HepG2 (cell line): ENCODE results near the gene CNTFR. TPM values are rescaled to one million over a fixed set of nuclear protein-coding genes. Genes with fewer than 3 reads are reported as not detected.

Experiments used
- BHLHE40 ChIP-seq: IDR thresholded peaks from 2 replicates; pipeline ENCODE4 v1.6.1; 2011; ENCODE audit warnings: low read length, improper control_type of control experiment
- CREB1 ChIP-seq, 2 experiments: fragments of 450-650 bp in 1 of 2; IDR thresholded peaks; 2 replicates each; pipeline ENCODE4 v1.6.1; 2016 to 2017; ENCODE audit warnings: control low read depth in 1 of 2, mild to moderate bottlenecking in 1 of 2, missing compliant biosample characterization in 1 of 2, missing genetic modification characterization in 1 of 2
- CTCF ChIP-seq: sonication (generic); formaldehyde crosslinking; IDR thresholded peaks from 2 replicates; pipeline ENCODE4 v1.5.0; 2020; ENCODE audit warnings: mild to moderate bottlenecking, missing genetic modification reagents, moderate library complexity
- GLI4 ChIP-seq: sonication (generic); formaldehyde crosslinking; IDR thresholded peaks from 2 replicates; pipeline ENCODE4 v1.5.1; 2020; ENCODE audit warnings: missing genetic modification reagents, mild to moderate bottlenecking, moderate library complexity, borderline replicate concordance
- HMGXB4 ChIP-seq, 2 experiments: sonication (generic) in 1 of 2; formaldehyde crosslinking in 1 of 2; IDR thresholded peaks; 2 replicates each; pipeline versions ENCODE4 v1.4.0 to v1.6.1; 2018 to 2020; ENCODE audit warnings: missing genetic modification reagents in 2 of 2, borderline replicate concordance in 1 of 2, low read depth in 1 of 2, mild to moderate bottlenecking in 1 of 2, missing biosample characterization in 1 of 2
- MIER2 ChIP-seq: IDR thresholded peaks from 2 replicates; pipeline ENCODE4 v1.6.1; 2016; ENCODE audit warnings: missing biosample characterization, missing genetic modification reagents
- NR2C2 ChIP-seq: sonication (generic); formaldehyde crosslinking; IDR thresholded peaks from 2 replicates; pipeline ENCODE4 v1.4.0; 2020; ENCODE audit warnings: missing genetic modification reagents, mild to moderate bottlenecking, moderate library complexity, borderline replicate concordance
- PBX3 ChIP-seq: sonication (generic); formaldehyde crosslinking; IDR thresholded peaks from 2 replicates; pipeline ENCODE4 v1.8.1; 2023; ENCODE audit warnings: missing genetic modification reagents, inconsistent platforms, borderline replicate concordance
- PHF8 ChIP-seq: sonication (generic); formaldehyde crosslinking; IDR thresholded peaks from 2 replicates; pipeline ENCODE4 v1.5.0; 2020; ENCODE audit warnings: missing genetic modification reagents
- SP5 ChIP-seq: IDR thresholded peaks from 2 replicates; pipeline ENCODE4 v1.6.1; 2016; ENCODE audit warnings: low read depth, borderline replicate concordance
- USF2 ChIP-seq, 2 experiments: sonication (generic) in 1 of 2; formaldehyde crosslinking in 1 of 2; IDR thresholded peaks; 2 replicates each; pipeline versions ENCODE4 v1.5.1 to v1.6.1; 2011 to 2020; ENCODE audit warnings: borderline replicate concordance in 1 of 2, low read depth in 1 of 2, low read length in 1 of 2, mild to moderate bottlenecking in 1 of 2, missing genetic modification reagents in 1 of 2, moderate library complexity in 1 of 2
- ZBTB38 ChIP-seq: sonication (generic); formaldehyde crosslinking; IDR thresholded peaks from 2 replicates; pipeline ENCODE4 v1.5.1; 2020; ENCODE audit warnings: mild to moderate bottlenecking, missing genetic modification reagents
- ZFP37 ChIP-seq: sonication (generic); formaldehyde crosslinking; IDR thresholded peaks from 2 replicates; pipeline ENCODE4 v1.4.0; 2020; ENCODE audit warnings: missing genetic modification reagents, borderline replicate concordance
- ZNF10 ChIP-seq: sonication (generic); formaldehyde crosslinking; IDR thresholded peaks from 2 replicates; pipeline ENCODE4 v1.4.0; 2020; ENCODE audit warnings: mild to moderate bottlenecking, low read depth, missing genetic modification reagents, borderline replicate concordance
- ZNF18 ChIP-seq: sonication (generic); formaldehyde crosslinking; IDR thresholded peaks from 2 replicates; pipeline ENCODE4 v1.8.0; 2022; ENCODE audit warnings: mild to moderate bottlenecking, missing genetic modification reagents; ENCODE audit not compliant: insufficient replicate concordance
- ZNF549 ChIP-seq: sonication (generic); formaldehyde crosslinking; IDR thresholded peaks from 2 replicates; pipeline ENCODE4 v1.5.0; 2020; ENCODE audit warnings: missing genetic modification reagents
- ZNF652 ChIP-seq: IDR thresholded peaks from 2 replicates; pipeline ENCODE4 v1.6.1; 2016; ENCODE audit warnings: low read depth, borderline replicate concordance
- ZNF83 ChIP-seq: sonication (generic); formaldehyde crosslinking; IDR thresholded peaks from 2 replicates; pipeline ENCODE4 v1.4.0; 2020; ENCODE audit warnings: missing genetic modification reagents, mild to moderate bottlenecking, borderline replicate concordance
- polyA plus RNA-seq, 8 experiments: library from polyadenylated mRNA; depleted of rRNA in 3 of 8; stranded (reverse) in 7 of 8; unstranded in 1 of 8; fragments of >200 nt; fragmentation: Illumina TruSeq in 4 of 8; extraction: Trizol in 4 of 8; gene quantifications; 2 replicates each; pipeline versions ENCODE4 v1.2.1 to v1.2.3, GENCODE V29; 2011 to 2016; ENCODE audit warnings: low read depth in 4 of 8, missing spikeins in 1 of 8, mixed read lengths in 1 of 8; ENCODE audit not compliant: insufficient read depth in 1 of 8
- total RNA-seq, 5 experiments: library from RNA; depleted of rRNA; stranded (reverse); fragments of >200 nt; fragmentation: Illumina TruSeq; extraction: Trizol; gene quantifications; 2 replicates each; pipeline ENCODE4 v1.2.3, GENCODE V29; 2016; ENCODE audit warnings: low read depth in 1 of 5

CNTFR gene
- total and polyA plus RNA-seq, 2 of the 13 experiments (the other 11 are each of a cell fraction or from before 2014, with no cell fraction given), result not detected

GRCh38 chr9:34559624-34560455 lies 29.7 kb downstream of the CNTFR start (continued):
- TF ChIP-seq HMGXB4 (CRISPR knock-in tag; IDR thresholded peaks at IDR 0.05; ENCODE audit: borderline replicate concordance in 1 of 2, low read depth in 1 of 2), result no peak
- TF ChIP-seq GLI4 (CRISPR knock-in tag), result no peak
- TF ChIP-seq BHLHE40, result peak; percentile 85
- no peak for TF ChIP-seq PBX3 (CRISPR knock-in tag)
- TF ChIP-seq CREB1 (IDR thresholded peaks at IDR 0.05), result no peak
- TF ChIP-seq CREB1 (CRISPR knock-in tag; IDR thresholded peaks at IDR 0.05), result no peak
- TF ChIP-seq ZBTB38 (CRISPR knock-in tag), result no peak
- TF ChIP-seq SP5 (CRISPR knock-in tag), result no peak
- no peak for TF ChIP-seq ZNF83 (CRISPR knock-in tag)
- no peak for TF ChIP-seq ZFP37 (CRISPR knock-in tag)
- no peak for TF ChIP-seq MIER2 (CRISPR knock-in tag)
- TF ChIP-seq PHF8, result no peak
- no peak for TF ChIP-seq ZNF549 (CRISPR knock-in tag)
- peak; percentile 56 for TF ChIP-seq USF2 (IDR thresholded peaks at IDR 0.05; ENCODE audit: low read depth, low read length)
- no peak; the same call in 1 of the 2 replicates for TF ChIP-seq USF2 (CRISPR knock-in tag; IDR thresholded peaks at IDR 0.05; ENCODE audit: borderline replicate concordance)
- no peak for TF ChIP-seq ZNF10 (CRISPR knock-in tag)
- TF ChIP-seq NR2C2 (CRISPR knock-in tag), result no peak
- TF ChIP-seq CTCF (CRISPR knock-in tag), result 0 out of 2 replicates have a peak, but pooled peaks have one; percentile 7
- no peak for TF ChIP-seq ZNF652 (CRISPR knock-in tag)
- no peak for TF ChIP-seq ZNF18 (CRISPR knock-in tag)
